GM12878 (cell line): Measurements from ENCODE around the gene ACYP1. TPM values are rescaled to one million over a fixed set of nuclear protein-coding genes. Genes with fewer than 3 reads are reported as not detected.

ENCODE experiments used
- ATAC-seq: fragments of 200-7000 bp; cut with Tn5 transposase; 3 replicates; pipeline ENCODE4 v1.9.1; 2020; ENCODE audit warnings: mild to moderate bottlenecking, moderate library complexity
- BruUV-seq: library from RNA; stranded (reverse); fragments of 400-500 nt; replicated peaks from 2 replicates; lab custom pipeline; 2021; lab: Mats Ljungman, UMichigan
- CTCF ChIA-PET: fragments of 300-600 bp; sonication (Branson Sonifier 250); formaldehyde crosslinking; extraction: SDS; loops from one replicate; lab custom pipeline; 2021; ENCODE audit warnings: inconsistent platforms; lab: Yijun Ruan, JAX
- POLR2A ChIA-PET: fragments of 350-600 bp; formaldehyde crosslinking; extraction: SDS; loops from one replicate; lab custom pipeline; 2021; ENCODE audit warnings: inconsistent platforms; lab: Charles Lee
- RAD21 ChIA-PET: fragments of 300-600 bp; sonication (Branson Sonifier 250); formaldehyde crosslinking; loops from one replicate; lab custom pipeline; 2023; ENCODE audit warnings: antibody characterized with exemption; ENCODE audit not compliant: unreplicated experiment; lab: Charles Lee
- SMC1A ChIA-PET: fragments of 300-600 bp; sonication (Branson Sonifier 250); formaldehyde crosslinking; loops from one replicate; lab custom pipeline; 2023; ENCODE audit not compliant: unreplicated experiment, uncharacterized antibody; lab: Charles Lee
- DNase-seq: peaks from one replicate; pipeline ENCODE4 v3.0.0-alpha.2; 2011; ENCODE audit warnings: low read depth, low spot score
- FAIRE-seq: peaks from 3 replicates; lab custom pipeline; 2011; peaks lifted over from hg19 to GRCh38; lab: Jason Lieb, UNC
- H2AFZ ChIP-seq: 2 replicates; pipeline ENCODE4 v1.6.0; 2011; ENCODE audit warnings: low read depth, low read length, control low read depth; ENCODE audit not compliant: control insufficient read depth
- H3K27ac ChIP-seq: 2 replicates; pipeline ENCODE4 v1.5.1; 2011; ENCODE audit warnings: control low read depth; ENCODE audit not compliant: control insufficient read depth, insufficient read depth
- H3K27me3 ChIP-seq, 2 experiments: replicated peaks in 1 of 2; 2 replicates each; pipeline versions ENCODE4 v1.6.0 to v1.6.1; 2011; ENCODE audit warnings: low read length in 1 of 2; ENCODE audit not compliant: control insufficient read depth in 2 of 2, insufficient read depth in 2 of 2
- H3K36me3 ChIP-seq, 2 experiments: 2 replicates each; pipeline ENCODE4 v1.5.1; 2011; ENCODE audit warnings: low read length in 1 of 2; ENCODE audit not compliant: control insufficient read depth in 2 of 2, insufficient read depth in 2 of 2
- H3K4me1 ChIP-seq: 2 replicates; pipeline ENCODE4 v1.6.1; 2011; ENCODE audit warnings: mild to moderate bottlenecking, low read length, moderate library complexity, mixed read lengths; ENCODE audit not compliant: control insufficient read depth, insufficient read depth
- H3K4me2 ChIP-seq: 2 replicates; pipeline ENCODE4 v1.6.0; 2011; ENCODE audit warnings: control low read depth; ENCODE audit not compliant: control insufficient read depth, insufficient read depth
- H3K4me3 ChIP-seq: fragments of 200-600 bp; sonication (generic); 2 replicates; pipeline ENCODE4 v1.5.1; 2016
- H3K79me2 ChIP-seq: 2 replicates; pipeline ENCODE4 v1.6.0; 2011; ENCODE audit warnings: low read length; ENCODE audit not compliant: control insufficient read depth, insufficient read depth
- H3K9ac ChIP-seq: 2 replicates; pipeline ENCODE4 v1.8.0; 2011; ENCODE audit warnings: low read length, control low read depth, mixed read lengths; ENCODE audit not compliant: control insufficient read depth, insufficient read depth
- H3K9me3 ChIP-seq: replicated peaks from 3 replicates; pipeline ENCODE4 v1.5.1; 2011; ENCODE audit warnings: mild to moderate bottlenecking, low read length; ENCODE audit not compliant: control insufficient read depth, insufficient read depth
- H4K20me1 ChIP-seq: 2 replicates; pipeline ENCODE4 v1.6.0; 2011; ENCODE audit not compliant: control insufficient read depth, insufficient read depth
- BHLHE40 ChIP-seq, 2 experiments: fragments of 450-650 bp in 1 of 2; IDR thresholded peaks; 2 replicates each; pipeline ENCODE4 v1.6.1; 2011 to 2017; ENCODE audit warnings: low read depth in 2 of 2, borderline replicate concordance in 1 of 2, improper control_type of control experiment in 1 of 2, low read length in 1 of 2, mild to moderate bottlenecking in 1 of 2
- CBX5 ChIP-seq: sonication (generic); IDR thresholded peaks from 2 replicates; pipeline ENCODE4 v1.6.1; 2016; ENCODE audit warnings: low read depth, moderate library complexity, mild to moderate bottlenecking, inconsistent platforms
- NBN ChIP-seq: fragments of 450-650 bp; IDR thresholded peaks from 2 replicates; pipeline ENCODE4 v1.6.1; 2016
- NR2F1 ChIP-seq: fragments of 450-650 bp; conservative IDR thresholded peaks from 2 replicates; pipeline ENCODE4 v1.6.1; 2017; ENCODE audit warnings: mild to moderate bottlenecking
- POU2F2 ChIP-seq: IDR thresholded peaks from 3 replicates; pipeline ENCODE4 v1.6.1; 2011; ENCODE audit warnings: low read depth, mild to moderate bottlenecking, low read length, borderline replicate concordance
- USF1 ChIP-seq: IDR thresholded peaks from 2 replicates; pipeline ENCODE4 v1.6.1; 2011; ENCODE audit warnings: borderline replicate concordance, low read depth, mild to moderate bottlenecking, moderate library complexity, mixed read lengths, low read length; ENCODE audit not compliant: insufficient read depth; ENCODE audit errors: extremely low read length
- WGBS: methylation state at CpG from one replicate; pipeline ENCODE4 v1.1.6; 2016; ENCODE audit warnings: low lambda C conversion rate; ENCODE audit not compliant: insufficient replicate concordance, insufficient coverage; ENCODE audit errors: missing lambda C conversion rate; 5-methylcytosine and 5-hydroxymethylcytosine counted together
- in situ Hi-C: fragments of 300-500 bp; cut with MboI; formaldehyde crosslinking; loops from 9 replicates; pipeline ENCODE4 v1.14.3; 2018; ENCODE audit warnings: mixed read lengths
- intact Hi-C: fragments of 100-400 bp; cut with micrococcal nuclease; formaldehyde crosslinking; loops from one replicate; pipeline ENCODE4 v1.14.2; 2022; ENCODE audit not compliant: unreplicated experiment
- polyA plus RNA-seq, 11 experiments: library from polyadenylated mRNA; depleted of rRNA in 4 of 11; unstranded in 6 of 11; stranded (reverse) in 5 of 11; fragments of >200 nt; fragmentation: Nextera tagmentation in 4 of 11; fragmentation: Illumina TruSeq in 1 of 11; extraction: Ambion mirVana in 4 of 11; extraction: Trizol in 1 of 11; gene quantifications; 1 replicate in 1 of 11; 2 replicates in 10 of 11; pipeline versions ENCODE4 v1.2.1 to v1.2.3, GENCODE V29; 2011 to 2016; ENCODE audit warnings: inconsistent platforms in 2 of 11, missing spikeins in 2 of 11, low read depth in 1 of 11
- total RNA-seq, 4 experiments: library from RNA; depleted of rRNA in 3 of 4; stranded (reverse); fragments of >200 nt in 3 of 4; fragmentation: Illumina TruSeq in 1 of 4; extraction: Trizol in 1 of 4; gene quantifications; 2 replicates each; pipeline versions ENCODE4 v1.2.1 to v1.2.3, GENCODE V29; 2013 to 2021

The ACYP1 gene
- total and polyA plus RNA-seq, 10 of the 15 experiments (the other 5 are each of a cell fraction or from before 2014, with no cell fraction given) = 18.2 to 52.6 (median 43.5) TPM

GRCh38 chr14:75040507-75040906 lies 23.3 kb downstream of the ACYP1 start:
- no peak overlapping the region for H2AFZ ChIP-seq
- no peaks in the 10 kb centered on the region for H3K4me1 ChIP-seq
- H3K9me3 ChIP-seq = no peaks in the 10 kb centered on the region
- no peak overlapping the region for H3K4me2 ChIP-seq
- ATAC-seq = no peak
- TF ChIP-seq CBX5 (no peak), NBN (no peak), POU2F2 (no peak), NR2F1 (no peak), USF1 (no peak), BHLHE40 (IDR thresholded peaks at IDR 0.05; ENCODE audit: borderline replicate concordance in 1 of 2, low read depth in 2 of 2, low read length in 1 of 2) (no peak)
- no peaks in the 10 kb centered on the region for H4K20me1 ChIP-seq
- no peak overlapping the region for H3K4me3 ChIP-seq
- DNase-seq = no peak
- intact Hi-C loops = no loop called here
- ChIA-PET POLR2A (interaction anchor here (0.5 kb wide), 1 partner anchor 13 kb away, joined by 4 read pairs; no protein-coding TSS in a partner anchor), SMC1A (no interaction called here), RAD21 (interaction anchor here (0.6 to 1.2 kb wide), 2 partner anchors 38 to 94 kb away, joined by 3 to 4 read pairs; partner anchors contain the start of gene EIF2B2), CTCF (interaction anchor here (0.8 kb wide), 1 partner anchor 9 kb away, joined by 3 read pairs; no protein-coding TSS in a partner anchor)
- peaks cover 2% of the 10 kb centered on the region for H3K79me2 ChIP-seq
- no peak overlapping the region for H3K9ac ChIP-seq
- no peak for FAIRE-seq
- H3K27me3 ChIP-seq = no peaks in the 10 kb centered on the region
- in situ Hi-C loops = no loop called here
- H3K36me3 ChIP-seq = peaks cover 0 to 8% of the 10 kb centered on the region in 2 experiments; a peak in 2 of 4 replicates
- 100% methylated on average over 1 of the region's 1 CpG for WGBS
- no peak overlapping the region for H3K27ac ChIP-seq
- no TSS peak for BruUV-seq
